Limb (tissue), 2 donors: ENCODE measurements around the gene PRKAB2.
"Not testable (repeated sequence)": the region's sequence is repeated elsewhere in the genome, so short reads cannot be mapped to it uniquely, and the experiment has no call there.

Source experiments
- DNase-seq, 2 donors: peaks; one replicate each; pipeline ENCODE4 v3.0.0-alpha.2; 2016; ENCODE audit errors: extremely low spot score in 2 of 2

PRKAB2 gene, protein sequence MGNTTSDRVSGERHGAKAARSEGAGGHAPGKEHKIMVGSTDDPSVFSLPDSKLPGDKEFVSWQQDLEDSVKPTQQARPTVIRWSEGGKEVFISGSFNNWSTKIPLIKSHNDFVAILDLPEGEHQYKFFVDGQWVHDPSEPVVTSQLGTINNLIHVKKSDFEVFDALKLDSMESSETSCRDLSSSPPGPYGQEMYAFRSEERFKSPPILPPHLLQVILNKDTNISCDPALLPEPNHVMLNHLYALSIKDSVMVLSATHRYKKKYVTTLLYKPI

DNA sequence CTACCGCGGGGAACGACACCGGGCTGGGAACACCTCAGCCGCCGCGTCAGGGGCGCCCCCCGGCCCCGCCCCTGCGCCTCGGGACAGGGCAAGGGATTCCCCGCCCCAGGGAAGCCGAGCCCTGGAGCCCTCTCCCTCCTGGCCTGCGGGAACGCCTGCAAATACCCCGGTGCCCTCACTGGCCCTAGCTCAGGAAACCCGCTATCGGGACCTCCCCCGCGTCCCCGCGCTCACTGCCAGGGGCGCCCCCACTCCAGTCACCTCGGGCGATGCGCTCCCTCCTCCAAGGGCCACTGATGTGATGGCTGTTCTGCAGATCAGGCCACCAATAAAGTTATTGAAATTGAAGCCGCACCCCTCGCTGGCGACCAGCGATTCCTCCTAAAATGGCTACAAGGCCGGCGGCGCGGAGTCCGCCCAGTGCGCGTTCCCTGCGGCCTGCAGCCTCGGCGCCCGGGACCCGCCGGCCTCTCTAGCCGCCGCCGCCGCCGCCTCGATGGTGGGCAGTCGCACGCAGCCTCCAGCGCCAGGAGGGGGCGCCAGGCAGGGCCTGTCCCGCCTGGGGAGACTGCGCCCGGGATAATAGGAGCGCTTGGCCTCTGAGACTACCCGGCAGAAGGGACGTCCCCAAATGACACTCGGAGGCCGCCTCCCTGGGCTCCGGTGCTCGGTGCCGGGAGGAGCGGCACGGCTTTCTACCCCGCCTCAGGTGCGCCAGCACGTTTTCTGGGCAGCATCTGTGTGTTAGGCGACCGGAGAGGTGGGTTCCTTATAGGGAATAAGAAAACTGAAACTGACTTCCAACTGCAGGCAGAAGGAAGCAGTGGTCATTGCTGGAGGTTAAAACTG, at the start of gene PRKAB2:
TSS of gene PRKAB2 (minus strand) at position 303 of the 849 bp plus-strand sequence. CDS start 326 bp downstream, outside the sequence.
- DNase-seq, result peak; percentile 96 to 97

GRCh38 chr1:147218606-147219005, 46.3 kb upstream of the PRKAB2 start:
- no peak for DNase-seq

GRCh38 chr1:147217141-147217540, 44.9 kb upstream of the PRKAB2 start:
- no peak for DNase-seq

GRCh38 chr1:147216124-147216523, 43.9 kb upstream of the PRKAB2 start:
- DNase-seq, result no peak

- no peak for DNase-seq
These were observed 43.3 kb upstream of the PRKAB2 start for GRCh38 chr1:147215540-147215916.

DNA sequence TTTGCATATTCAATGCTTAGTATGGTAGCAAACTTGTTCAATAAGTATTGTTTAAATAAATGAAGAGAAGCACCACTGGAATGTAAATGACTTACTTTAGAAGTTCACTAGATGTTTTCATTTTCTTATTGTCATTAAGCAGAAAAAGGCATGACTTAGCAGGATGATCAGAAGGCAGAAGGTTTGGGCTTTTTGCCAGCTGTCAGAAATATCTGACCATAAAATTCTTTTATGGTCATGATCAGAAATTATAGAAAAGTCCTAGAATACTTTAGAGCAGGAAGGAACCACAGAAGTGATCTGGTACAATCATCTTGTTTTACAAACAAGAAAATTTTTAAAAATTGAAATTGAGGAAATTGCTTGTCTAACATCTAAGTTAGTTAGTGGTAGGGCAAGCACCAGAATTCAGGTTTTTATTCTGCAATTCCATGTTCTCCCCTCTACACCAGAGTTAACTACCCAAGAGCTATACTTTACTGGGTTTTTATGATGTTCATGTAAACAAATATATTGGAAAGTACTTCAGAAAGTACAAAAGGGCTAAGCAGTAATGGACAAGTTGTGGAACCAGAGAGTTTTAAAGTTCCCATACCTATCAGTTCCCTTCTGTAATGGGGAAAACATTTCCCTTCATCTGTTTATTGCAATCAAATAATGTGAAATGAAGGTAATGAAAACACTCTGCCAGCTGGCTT, 42.7 kb upstream of the PRKAB2 start:
- no peak for DNase-seq

- no peak for DNase-seq
These were observed 42.1 kb upstream of the PRKAB2 start for GRCh38 chr1:147214325-147214724.

DNA sequence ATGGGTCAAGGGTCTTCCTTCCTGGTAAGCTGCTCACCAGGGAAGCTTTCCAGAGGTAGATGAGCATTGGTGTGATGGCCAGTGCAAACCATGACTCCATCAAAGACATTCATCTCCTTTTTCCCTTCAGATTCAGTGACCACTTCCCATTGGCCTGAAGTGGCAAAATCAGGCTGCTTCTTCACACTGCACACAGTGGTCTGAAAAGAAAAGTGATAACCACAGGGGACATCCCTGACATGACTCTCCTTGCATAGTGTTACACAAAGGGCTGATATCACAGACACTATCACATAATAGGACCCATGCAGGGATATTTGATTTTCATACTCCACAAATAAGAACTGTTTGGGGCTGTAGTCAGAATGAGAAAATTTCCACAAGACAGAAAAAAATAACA, 41.0 kb upstream of the PRKAB2 start:
- no peak for DNase-seq

GRCh38 chr1:147211577-147211976, 39.3 kb upstream of the PRKAB2 start:
- no peak for DNase-seq

DNA sequence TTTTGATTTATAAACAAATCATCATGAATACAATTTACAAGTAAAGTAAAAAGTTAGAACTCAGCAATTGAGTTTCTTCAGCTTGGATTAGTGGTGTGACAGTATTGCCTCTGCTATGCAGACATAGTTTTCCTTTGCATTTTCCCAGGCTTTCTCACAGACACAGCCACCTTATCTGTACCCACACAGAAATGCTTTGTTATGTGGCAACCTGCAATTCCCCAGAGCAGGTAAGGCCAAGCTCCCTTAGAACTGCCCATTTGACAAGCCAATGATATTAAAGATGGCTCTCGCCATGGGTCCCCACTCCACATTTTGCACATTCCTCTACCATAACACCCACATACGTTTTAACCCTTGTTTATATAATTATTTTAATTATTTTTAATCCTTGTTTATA, 38.7 kb upstream of the PRKAB2 start:
- no peak for DNase-seq

- DNase-seq, result no peak
These were observed 37.9 kb upstream of the PRKAB2 start for GRCh38 chr1:147209825-147210821.

- DNase-seq, result no peak
These were observed 36.3 kb upstream of the PRKAB2 start for GRCh38 chr1:147208619-147209018.

DNA sequence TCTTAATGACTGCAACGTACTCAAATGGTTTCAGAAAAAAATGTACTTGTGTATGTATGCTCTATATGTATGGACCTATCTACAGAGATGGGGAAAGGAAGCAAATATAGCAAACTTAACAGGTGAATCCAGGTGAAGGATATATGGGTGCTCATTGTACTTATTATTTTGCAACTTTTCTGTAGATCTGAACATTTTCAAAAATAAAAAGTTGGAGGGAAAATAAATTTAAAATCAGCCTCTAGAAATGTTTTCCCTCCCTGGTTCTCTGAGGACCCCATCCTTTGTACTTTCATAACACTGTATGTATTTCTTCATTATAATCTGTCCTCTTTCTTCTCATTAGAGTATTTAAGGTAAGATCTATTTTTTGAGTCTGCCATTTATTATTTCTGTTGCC, 34.9 kb upstream of the PRKAB2 start:
- DNase-seq, result no peak

- no peak for DNase-seq
These were observed 31.8 kb upstream of the PRKAB2 start for GRCh38 chr1:147204080-147204479.

GRCh38 chr1:147202576-147202975, 30.3 kb upstream of the PRKAB2 start:
- no peak for DNase-seq

- no peak for DNase-seq
These were observed 29.5 kb upstream of the PRKAB2 start for GRCh38 chr1:147201786-147202185.

DNA sequence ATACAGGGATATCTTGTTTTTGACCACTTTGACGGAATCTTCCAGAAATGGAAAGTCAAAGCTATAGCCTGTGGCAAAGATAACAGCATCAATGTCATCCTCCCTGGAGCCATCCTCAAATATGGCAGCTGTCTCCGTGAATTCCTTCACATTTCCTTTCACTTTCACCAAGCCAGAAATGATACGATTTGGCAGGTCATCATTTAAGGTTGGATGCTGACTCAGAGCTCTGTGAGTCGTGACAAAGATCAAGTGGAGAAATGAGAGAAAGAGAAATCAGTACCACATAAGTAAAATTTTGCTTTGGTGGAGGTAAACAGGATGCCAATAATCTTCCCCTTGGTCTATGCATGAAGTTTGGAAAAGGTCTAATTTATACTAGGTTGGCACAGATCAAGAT, 29.0 kb upstream of the PRKAB2 start:
- no peak for DNase-seq

- DNase-seq, result not testable (repeated sequence)
These were observed 25.1 kb upstream of the PRKAB2 start for GRCh38 chr1:147197324-147197723.

DNA sequence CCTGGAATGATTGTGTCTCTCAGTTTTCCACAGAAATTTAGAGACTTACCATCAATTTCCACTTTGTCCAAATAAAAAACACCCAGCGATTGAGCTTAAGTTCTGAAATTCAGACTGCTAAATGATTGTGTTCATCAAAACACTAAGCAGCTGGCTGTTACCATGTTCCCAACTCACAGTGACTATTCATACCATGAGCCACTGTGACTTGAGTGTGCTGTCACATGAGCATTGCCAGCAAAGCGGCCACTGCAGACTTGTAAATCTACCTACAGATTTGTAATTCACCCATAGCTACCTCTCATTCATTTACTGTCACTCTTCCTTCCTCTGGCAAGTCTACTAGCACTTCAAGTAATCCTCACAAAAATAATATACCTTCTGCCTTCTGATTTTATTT, 17.2 kb upstream of the PRKAB2 start:
- no peak for DNase-seq

DNA sequence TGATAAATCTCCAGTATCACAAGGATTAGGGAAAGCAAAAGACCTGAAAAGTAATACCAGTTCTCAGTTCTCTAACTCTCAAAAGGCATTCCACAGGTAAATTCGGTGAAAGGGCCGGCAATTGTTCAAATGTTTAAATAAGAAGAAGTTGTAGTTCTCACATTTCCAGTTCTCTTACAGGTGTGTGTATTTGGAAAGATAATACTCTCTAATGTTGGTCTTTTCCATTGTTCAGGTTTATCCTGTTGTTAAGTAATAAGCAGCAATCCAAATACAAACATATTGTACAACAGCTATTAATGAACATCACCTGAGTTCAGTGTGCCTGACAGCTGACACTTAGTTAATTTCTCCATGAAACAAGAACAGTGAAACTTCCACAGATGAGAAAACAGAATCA, 13.2 kb upstream of the PRKAB2 start:
- no peak for DNase-seq
